COLO668 (cell line): ENCODE measurements around the gene CHST8.

Experiments used
- DNase-seq: peaks from one replicate; lab custom pipeline; 2025; ENCODE audit not compliant: unreplicated experiment; lab: John Stamatoyannopoulos, UW

The CHST8 gene

GRCh38 chr19:33713194-33713593 lies 91.4 kb downstream of the CHST8 start:
- DNase-seq = no peak

- no peak for DNase-seq
Measured at GRCh38 chr19:33714149-33714548, 92.4 kb downstream of the CHST8 start.

DNA sequence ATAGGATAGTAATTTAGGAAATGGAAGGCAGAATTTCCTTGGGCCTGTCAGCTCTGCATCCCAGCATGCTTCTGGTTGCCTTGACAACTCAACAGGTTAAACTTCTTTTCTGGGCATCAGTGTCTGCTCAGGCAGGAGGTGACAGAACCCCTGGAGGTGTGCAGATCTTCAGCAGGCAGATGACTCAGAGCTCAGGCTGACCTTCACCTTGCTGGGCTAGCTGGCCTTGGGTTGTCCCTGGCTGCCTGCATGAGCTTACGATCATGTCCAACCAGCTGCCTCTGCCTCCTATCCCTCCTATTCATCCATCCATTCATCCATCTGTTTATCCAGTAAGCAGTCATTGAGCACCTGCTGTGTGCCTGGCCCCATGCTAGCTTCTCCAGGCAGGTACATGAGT lies 93.7 kb downstream of the CHST8 start:
- DNase-seq = no peak

DNA sequence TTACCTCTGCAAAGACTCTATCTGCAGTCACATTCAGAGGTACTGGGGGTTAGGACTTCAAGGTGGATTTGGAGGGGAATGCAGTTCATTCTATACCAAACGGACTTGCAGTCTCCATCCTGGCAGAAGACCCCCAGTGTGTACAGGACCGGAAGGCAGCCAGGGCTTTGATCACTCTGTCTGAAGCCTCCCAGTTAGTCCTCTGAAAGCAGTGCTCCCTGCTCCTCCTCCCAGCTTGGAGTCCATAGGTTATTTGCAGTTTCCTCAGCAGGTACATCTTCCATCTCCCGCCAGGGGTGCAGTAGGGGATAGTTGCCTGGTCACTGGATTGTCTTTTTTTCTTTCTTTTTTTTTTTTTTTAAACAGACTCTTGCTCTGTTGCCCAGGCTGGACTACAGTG lies 96.1 kb downstream of the CHST8 start:
- no peak for DNase-seq

DNA sequence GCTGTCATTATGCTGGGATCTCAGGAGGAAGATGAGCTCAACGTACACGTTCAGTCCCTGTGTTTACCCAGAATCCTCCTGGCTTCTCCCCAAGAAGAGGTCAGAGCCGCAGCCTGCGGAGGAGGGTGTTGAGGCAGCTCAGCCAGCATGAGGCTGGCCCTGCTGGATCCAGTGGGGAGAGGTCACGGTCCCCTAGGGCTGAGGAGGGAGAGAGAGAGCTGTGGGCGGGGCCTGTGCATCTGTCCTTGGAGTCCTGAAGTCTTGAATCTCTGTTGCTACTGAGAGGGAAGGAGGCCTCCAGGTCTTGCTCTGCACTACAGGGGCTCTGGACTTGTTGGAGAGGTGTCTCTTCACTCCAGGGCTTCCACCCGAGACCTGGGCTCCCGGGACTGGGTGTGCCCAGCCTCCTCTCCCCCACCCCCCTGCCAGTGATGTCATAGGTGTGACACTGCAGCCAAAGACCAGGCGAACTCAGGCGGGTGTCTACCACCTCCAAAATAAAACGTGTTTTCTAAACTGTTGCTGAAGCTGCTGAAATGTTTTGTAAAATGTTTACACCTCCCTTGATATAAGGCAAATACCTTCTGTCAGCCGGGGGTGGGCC lies 97.0 kb downstream of the CHST8 start:
- no peak for DNase-seq

GRCh38 chr19:33719366-33720154 lies 97.8 kb downstream of the CHST8 start:
- DNase-seq = no peak

GRCh38 chr19:33720155-33720493 lies 98.4 kb downstream of the CHST8 start:
- no peak for DNase-seq

GRCh38 chr19:33720691-33721682 lies 99.2 kb downstream of the CHST8 start:
- peak; percentile 1 for DNase-seq

DNA sequence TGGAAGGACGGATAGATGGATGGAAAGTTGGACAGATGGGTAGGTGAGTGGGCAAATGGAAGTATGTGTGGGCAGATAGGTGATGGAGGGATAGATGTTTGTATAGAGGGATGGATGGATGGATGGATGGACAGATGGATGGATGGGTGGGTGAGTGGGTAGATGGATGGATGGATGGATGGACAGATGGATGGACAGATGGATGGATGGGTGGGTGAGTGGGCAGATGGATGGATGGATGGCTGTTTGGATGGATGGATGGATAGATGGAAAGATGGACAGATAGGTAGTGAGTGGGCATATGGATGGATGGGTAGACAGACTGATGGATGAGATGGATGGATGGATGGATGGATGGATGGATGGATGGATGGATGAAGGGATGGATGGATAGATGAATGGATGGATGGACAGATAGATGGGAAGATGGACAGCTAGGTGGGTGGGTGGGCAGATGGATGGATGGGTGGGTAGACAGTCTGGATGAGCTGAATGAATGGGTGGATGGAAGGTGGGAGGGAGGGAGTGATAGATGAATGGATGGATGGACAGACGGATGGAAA lies 100.1 kb downstream of the CHST8 start:
- no peak for DNase-seq

GRCh38 chr19:33722456-33723239 lies 100.9 kb downstream of the CHST8 start:
- DNase-seq = no peak

GRCh38 chr19:33723512-33723911 lies 101.8 kb downstream of the CHST8 start:
- no peak for DNase-seq

DNA sequence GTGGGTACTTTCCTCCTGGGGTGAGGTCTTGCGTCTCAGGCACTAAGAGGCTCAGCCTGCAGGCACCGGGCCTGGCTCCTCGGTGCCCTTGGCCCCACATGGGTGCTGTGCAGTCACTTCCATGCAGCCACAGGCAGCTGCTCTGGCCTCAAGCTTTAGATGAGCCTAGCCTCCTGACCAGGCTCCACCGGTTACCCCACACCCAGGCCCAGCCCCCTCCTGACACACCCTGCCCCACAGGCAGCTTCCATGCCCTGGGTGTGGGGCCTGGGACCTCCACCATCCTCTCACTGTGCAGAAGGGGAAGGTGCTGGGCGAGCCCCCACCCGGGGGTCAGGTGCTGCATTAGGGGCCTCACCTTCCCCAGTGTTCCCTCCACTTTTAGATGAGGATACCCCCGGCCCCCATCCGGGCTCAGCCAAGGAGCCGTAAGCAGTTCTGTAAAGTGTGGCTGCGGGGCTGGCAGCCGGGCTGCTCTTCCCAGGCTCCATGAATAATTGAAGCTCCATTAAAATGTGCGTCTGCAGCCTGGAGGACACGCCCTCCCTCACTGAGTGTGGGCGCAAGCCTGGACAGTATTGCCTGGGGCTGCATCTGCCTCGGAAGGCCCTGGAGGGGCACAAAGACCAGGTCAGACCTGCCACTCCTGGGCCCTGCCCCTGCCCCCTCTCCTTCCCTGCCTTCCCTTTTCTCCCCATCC lies 102.4 kb downstream of the CHST8 start:
- DNase-seq = no peak

DNA sequence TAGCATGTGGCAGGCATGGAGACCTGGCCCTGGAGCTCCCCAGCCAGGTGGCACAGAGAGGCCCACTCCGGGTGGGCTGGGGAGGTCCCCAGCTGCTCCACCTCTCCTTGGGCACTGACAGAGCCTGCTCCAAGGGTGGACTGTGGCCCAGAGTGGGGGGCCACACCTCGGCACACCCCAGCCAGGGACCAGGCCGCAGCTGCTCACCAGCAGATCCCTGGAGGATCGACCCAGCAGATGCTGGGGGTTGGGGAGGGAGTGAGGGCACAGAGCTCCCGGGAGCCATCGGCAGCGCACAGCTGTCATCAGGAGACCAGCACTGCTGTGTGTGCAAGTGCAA lies 102.9 kb downstream of the CHST8 start:
- DNase-seq = no peak

GRCh38 chr19:33725567-33725966 lies 103.8 kb downstream of the CHST8 start:
- no peak for DNase-seq

- DNase-seq = no peak
Measured at GRCh38 chr19:33726756-33727155, 105.0 kb downstream of the CHST8 start.

DNA sequence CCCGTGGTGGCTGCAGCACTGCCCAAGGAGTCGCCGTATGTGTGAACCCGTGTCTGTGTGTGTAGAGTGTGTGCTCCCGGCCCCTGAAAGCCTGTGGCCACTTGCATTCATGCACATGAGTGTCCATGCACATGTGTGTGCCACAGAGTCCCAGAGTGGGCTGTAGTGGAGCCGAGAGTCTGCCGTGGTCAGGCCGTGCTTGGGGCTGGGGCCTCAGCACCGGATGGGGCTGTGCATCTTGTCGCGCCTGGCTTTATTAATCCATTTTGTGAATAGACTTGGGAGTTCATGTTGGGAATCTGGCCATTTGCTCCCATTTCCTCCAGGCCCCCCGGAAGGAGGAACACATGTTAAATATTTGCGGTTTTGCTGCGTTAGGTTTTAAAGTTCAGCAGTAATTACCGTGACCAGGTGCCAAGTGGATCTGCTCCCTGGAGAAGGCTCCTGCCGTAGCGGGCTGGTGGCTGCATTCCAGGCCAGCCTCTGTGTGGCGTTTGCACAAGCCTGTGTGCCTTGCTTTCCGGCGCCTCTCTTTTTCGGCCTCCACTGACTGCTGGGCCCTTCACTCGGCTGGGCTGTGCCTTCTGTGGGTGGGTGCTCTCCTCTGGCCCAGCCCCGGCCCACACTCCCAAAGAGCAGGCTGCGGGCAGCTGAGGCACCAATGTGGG lies 105.7 kb downstream of the CHST8 start:
- DNase-seq = no peak

- no peak for DNase-seq
Measured at GRCh38 chr19:33728141-33728540, 106.4 kb downstream of the CHST8 start.

DNA sequence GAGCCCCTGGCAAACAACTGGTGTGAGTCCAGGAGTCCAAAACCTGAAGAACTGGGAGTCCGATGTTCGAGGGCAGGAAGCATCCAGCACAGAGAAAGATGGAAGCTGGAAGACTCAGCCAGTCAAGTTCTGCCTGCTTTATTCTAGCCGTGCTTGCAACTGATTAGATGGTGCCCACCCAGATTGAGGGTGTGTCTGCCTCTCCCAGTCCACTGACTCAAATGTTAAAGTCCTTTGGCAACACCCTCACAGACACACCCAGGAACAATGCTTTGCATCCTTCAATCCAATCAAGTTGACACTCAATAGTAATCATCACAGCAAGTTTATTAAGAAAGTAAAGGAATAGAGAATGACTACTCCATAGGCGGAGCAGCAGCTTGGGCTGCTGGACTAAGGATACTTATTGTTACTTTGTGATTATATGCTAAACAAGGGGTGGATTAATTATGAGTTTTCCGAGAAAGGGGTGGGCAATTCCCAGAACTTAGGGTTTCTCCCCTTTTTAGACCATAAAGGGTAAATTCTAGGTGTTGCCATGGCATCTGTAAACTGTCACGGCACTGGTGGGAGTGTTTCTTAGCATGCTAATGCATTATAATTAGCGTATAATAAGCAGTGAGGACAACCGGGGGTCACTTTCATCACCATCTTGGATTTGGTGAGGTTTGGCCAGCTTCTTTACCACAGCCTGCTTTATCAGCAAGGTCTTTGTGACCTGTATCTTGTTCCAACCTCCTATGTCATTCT lies 109.3 kb downstream of the CHST8 start:
- DNase-seq = no peak

DNA sequence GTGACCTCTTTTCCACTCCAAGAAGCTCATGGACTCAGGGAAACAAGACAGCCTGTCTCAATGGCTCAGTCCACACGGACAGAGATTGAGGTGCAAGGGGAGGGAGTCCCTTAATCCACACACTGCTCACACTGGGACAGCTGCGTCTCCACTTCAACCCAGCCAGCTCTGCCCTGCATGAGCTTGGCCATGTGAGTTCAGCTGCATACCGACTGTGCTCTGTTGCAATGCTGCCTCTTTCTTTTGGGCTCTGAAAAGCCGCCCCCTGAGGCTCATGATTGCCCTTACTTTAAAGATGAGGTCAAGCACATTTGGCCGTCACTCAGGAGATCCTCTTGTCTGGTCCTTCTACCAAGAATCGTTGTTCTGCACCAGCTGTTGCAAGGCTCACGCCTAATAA lies 110.1 kb downstream of the CHST8 start:
- DNase-seq = no peak
